CD4-positive, alpha-beta T cell treated with Interleukin-17A for 1 hour (primary cell): ENCODE measurements around the gene DCDC1.

Source experiments
- DNase-seq: peaks from one replicate; pipeline ENCODE4 v3.0.0-alpha.2; 2020

The DCDC1 gene

DNA sequence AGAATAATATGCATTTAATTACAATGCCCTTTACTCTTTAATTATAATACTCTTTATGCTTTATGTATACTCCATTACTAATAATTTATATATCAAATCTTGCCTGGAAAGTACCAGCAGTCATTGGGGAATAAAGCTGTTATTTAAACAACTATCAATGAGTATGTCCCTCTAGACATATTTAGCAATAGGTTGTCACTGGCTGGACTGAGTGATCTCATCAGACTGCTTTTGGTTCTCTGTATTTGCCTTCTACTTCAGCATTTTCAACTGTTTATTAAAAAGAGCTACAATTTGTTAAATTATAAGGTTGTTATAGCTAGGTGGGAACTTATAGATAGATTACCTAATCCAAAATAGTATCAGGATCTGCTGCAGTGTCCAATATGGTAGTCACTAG is 267.2 kb downstream of the DCDC1 start:
- no peak for DNase-seq

DNA sequence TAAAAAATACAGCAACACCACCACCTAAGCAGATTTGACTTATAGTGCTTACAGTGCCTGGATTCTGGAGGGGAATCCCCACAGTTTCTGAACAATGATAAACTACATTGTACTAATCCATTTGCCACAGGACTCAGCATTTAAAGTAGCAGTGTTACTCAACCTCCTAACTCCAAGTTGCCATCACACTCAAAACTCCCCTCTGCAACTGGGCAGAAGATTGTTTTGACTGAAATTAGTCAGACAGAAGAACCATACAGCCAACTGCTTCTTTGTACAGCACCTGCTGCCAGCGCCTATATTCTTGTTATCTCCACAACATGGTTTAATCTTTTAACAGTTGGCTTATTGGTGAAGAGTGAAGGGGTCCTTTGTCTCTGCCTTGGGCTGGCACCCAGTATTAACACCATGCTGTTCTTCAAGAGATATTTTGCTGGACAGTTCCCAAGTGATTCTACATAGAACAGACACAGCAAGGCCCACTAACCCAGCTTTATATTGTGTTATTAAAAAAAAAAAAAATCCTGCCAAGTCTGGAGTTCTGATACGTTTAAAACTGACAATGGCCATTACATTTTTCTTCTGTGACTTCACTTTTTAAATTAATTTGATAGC is 273.2 kb downstream of the DCDC1 start:
- no peak for DNase-seq

DNA sequence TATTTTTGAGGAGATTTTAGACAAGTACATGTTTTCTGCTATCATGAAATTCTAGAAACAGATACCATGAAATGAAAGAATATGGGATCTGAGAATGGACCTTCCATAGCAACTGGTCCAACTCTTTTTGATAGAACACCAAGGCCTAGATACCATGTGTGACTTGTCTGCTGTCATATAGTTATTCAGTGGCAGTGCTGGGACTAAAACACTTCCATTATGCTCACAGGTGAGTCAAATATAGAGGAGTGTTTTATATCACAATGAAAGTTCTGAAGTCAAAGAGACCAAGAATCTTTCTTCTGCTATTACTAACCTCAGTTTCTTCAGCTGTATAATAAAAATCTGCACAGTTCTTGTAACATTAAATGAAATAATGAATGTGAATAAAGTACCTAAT is 276.9 kb downstream of the DCDC1 start:
- no peak for DNase-seq

DNA sequence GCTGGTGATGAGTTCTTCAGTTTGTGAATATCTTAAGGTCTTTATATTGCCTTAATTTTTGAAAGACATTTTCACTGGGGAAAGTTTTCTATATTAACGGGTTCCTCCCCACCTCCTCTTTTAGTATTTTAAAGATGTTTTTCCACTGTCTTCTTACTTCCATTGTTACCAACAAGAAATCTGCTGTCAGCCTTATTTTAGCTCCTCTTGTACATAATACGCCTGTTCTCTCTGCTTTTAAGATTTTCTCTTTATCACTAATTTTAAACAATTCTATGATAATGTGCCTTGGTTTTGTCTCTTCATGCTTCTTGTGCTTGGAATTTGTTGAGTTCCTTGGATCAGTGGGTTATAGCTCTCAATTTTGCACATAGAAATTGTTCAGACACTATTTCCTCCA is 280.4 kb downstream of the DCDC1 start:
- no peak for DNase-seq

DNA sequence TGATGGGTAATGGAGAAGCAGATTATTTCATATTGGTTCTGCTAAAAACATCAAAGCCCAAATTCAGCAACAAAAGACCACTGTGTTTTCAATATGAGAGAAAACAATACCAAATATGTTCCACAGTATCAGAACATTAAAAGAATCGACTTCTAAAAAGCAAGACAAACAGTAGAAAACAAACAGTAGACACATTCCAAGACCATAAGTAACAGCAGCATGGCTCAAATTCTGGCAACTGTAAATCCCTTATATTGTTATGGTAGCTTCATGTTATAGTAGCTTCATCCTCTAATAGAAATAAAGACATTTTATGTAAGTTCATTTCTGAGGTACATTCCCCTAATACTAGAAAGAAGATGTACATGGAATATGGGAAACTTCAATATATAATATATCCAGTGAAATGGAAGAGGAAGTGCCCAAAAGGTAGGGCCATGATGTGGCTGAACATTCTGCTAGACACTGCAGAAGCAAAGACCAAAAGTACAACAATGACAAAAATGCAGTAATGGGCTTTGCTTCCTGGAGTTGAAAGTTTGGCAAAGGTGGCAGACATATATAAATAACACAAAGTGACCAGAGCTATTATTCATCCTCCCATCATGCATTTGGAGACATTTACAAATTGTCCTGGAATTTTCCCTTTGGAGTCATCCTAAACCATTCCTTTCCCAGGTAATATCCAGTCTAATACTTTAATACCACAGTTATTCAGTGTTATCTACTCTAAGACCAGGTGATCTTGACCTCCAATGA is 299.9 kb downstream of the DCDC1 start:
- no peak for DNase-seq

DNA sequence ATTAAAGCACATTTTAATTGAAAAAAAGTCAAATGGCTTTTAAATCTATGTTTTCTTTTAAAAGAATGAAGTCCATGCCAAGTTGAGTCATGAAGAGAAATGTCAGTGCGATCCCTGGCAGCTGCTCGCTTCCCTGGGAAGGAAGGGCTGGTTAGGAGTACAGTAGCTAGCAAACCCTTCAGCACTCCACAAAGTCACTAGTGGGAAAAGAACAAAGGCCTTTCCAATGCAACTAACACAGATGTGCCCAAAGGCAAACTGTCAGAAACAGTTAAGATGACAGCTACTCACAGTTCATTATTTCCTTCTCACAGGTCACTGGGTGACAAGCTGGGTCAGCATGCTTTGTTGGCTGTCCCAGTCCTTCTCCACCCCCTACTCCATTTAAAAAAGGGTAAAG is 308.7 kb downstream of the DCDC1 start:
- no peak for DNase-seq

DNA sequence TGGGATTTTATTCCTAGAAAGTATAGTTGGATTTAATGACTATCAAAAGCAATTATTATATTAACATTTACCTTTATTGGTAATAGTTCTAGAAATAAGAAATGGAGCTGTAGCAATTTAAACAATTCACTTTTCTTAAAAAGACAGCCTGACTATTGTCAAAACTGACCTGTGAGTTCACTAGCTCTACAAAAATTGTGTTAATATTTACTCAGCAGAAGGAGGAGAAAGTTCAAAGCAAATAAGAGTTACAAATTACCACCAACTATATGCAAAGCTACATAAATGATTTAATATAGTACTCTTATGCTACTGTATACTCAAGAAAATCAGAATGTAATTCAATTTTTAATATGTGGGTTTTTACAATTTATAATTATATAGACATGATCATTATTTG is 310.0 kb downstream of the DCDC1 start:
- DNase-seq = no peak

DNA sequence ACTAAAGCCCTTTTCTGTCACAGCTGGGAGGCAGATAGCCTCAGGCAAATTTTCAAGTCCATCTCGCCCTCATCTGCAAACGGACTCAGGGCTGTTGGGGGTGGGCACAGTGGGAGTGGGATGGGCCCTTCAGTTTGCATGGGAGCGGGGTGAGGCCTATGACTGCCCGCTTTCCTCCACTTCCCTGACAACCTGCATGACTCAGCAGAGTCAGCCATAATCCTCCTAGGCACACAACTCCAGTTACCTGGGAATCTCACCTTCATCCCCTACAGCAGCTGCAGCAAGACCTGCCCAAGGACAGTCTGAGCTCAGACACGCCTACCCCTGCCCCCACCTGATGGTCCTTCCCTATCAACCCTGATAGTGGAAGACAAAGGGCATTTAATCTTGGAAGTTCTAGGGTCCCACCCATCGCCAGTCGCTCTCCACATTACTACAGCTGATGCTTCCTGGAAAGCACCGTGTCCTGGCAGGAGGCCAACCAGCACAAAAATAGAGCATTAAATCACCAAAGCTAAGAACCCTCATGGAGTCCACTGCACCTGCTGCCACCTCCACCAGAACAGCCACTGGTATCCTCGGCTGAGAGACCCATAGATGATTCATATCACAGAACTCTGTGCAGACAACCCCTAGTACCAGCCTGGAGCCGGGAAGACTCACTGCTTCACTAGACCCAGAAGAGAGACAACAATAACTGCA is 319.3 kb downstream of the DCDC1 start:
- DNase-seq = no peak

DNA sequence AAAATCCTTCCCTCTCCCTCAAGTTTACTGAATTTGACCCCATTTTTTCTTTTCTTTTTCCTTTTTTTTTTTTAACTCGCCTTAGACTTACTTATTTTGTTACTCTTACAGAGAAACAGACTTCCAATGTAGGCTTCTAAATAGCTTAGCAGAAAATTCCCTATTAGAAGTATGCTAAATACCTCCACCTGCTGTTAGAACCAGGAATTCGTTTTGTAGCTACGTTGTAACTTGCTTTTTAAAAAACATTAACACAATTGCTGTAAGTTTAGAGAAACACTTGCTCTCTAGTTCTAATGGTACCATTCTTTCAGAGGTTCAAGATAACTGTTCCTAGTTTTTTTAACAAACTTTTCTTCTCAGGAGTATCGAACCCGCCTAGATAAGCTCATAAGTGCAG is 324.2 kb downstream of the DCDC1 start:
- no peak for DNase-seq

DNA sequence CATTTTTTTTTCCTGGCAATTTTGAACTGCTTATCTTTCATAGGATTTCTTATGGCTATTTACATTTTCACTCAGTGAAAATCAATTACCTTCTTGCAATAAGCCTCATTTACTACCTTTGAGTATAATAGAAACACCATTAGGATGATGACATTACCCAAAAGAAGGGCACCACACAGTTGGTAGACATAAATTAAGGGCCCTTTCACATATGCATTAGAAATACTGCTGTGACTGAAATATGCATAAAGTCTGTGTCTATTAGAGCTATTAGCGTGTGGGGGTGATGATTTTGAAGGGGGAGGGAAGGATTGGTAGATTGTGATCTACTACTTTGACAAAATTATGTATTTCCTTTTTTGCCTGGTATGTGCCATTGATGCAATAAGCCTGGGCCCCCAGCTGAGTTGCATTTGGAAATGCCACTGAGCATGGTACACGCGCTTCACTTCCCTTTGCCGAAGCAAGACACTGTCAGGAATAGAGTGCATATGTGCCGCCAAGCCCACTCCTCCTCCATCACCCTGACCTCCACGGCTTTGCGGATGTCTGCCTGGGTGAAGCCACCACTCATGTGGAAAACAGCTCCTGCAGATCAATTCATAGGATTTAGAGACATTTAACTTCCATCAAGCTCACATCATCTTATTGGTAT is 339.3 kb downstream of the DCDC1 start:
- DNase-seq = no peak

DNA sequence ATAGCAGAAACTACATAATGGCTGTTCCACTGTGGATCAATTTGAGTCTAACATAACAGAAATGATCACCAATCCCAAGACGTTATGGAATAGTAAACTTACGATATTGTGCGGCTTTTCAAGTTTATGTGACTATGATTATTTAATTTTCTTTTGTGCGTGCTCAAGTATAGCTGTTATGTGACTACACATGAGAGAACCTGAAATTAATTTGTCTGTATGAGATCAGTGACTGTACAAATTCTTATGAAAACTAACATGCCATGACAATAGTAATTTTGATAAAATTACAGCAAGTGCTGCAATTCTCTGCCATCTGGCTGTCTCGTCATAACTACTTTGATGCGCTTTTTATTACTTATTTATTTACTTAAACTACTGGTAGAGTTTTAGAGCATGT is 343.2 kb downstream of the DCDC1 start:
- no peak for DNase-seq

DNA sequence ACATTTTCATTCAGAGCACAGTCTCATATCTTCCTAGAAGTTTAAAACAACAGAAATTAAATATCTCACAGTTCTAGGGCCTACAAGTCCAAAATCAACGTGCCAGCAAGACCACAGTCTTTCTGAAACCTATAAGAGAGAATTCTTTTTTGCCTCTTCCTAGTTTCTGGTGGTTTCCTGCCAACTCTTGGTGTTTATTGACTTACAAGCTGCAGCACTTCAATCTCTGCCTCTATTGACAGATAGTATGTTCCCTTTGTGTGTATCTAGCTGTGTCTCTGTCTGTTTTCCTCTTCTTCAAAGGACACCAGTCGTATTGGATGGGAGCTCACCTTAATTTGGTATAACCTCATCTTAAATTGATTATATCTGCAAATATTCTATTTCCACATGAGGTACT is 347.5 kb downstream of the DCDC1 start:
- DNase-seq = no peak

DNA sequence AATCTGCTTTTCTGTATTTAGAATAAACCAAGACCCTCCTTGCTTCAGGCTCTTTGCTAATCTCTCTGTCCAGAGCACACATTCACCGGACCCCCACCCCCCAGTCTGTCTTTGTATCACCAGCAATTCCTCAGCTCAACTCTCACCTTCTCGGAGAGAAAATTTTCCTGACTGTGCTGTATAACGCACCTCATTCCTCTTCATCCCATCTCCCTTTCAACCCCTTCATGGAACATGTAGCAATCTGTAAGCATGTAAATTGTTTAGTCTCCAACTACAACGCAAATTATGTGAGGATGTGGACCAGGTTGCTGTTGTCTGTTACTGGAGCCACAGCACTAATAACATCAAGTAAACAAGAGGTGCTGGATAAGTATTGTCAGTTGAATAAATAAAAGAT is 349.8 kb downstream of the DCDC1 start:
- no peak for DNase-seq

DNA sequence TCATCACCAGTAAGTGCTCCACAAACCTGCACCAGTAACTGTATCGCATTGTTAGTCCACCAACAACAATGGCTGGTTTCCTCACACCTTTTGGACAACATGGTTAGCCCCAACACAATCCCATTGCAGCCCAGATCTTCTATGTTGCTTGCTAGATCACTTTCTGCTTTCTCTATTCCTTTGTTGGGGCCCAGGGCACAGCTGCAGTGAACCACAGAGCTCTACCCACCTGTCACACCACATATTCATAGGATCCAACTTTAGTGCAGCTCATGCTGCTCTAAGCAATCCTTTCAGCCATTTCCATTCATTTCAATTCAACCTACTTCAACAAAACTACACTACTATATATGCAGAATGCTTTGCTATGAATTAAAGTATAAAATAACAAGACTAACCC is 364.3 kb downstream of the DCDC1 start:
- no peak for DNase-seq

DNA sequence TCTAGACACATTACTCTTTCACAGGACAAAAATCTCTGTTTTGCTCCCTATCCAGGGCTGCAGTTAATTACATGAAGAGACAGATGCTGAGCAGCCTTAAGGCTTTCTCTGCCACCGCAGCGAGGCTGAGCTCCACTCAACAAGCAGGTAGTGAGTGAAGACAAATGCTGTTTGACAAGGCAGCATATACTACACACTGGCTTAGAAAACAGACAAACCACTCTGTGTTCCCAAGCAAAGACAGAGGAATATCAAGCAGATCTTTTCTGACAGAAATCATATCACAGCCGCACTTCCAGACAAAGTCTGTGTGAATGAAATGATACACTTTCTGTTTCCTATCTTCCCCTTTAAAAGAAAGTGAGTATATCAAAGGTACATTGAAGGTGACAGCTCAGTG is 368.1 kb downstream of the DCDC1 start:
- no peak for DNase-seq

DNA sequence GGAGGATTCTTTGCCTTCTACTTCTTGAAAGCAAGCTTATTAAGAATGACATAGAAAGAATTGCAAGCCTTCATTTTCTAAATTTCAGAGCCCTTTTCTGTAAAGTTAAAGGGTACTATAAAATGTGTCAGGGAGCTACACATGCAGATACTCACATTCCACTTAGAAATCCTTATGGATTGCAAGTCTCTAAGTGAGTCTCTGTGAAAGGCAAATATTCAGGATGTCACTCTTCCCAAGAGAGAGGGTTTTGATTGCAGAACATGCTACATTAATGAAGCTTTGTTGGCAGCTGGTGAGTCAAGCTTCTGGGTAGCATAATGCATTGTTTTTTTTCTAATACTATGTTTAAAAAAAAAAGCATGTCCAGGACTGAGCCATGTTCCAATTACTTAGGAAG is 369.2 kb downstream of the DCDC1 start:
- no peak for DNase-seq

DNA sequence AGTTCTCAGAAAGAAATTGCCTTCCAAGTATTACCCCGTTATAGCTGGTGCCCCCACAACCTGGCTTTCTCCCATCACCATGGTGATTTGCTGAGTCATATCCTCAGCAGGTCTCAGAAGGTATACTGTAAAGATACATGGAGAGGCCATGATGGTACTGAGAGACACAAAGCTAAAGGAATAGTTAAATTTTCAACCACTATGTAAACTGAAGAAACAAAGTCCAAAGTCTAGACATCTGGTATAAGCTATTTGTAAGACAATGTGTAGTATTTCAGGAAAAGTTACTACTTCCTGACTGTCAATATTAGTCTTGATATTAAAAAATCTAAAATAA is 377.1 kb downstream of the DCDC1 start:
- DNase-seq = no peak

DNA sequence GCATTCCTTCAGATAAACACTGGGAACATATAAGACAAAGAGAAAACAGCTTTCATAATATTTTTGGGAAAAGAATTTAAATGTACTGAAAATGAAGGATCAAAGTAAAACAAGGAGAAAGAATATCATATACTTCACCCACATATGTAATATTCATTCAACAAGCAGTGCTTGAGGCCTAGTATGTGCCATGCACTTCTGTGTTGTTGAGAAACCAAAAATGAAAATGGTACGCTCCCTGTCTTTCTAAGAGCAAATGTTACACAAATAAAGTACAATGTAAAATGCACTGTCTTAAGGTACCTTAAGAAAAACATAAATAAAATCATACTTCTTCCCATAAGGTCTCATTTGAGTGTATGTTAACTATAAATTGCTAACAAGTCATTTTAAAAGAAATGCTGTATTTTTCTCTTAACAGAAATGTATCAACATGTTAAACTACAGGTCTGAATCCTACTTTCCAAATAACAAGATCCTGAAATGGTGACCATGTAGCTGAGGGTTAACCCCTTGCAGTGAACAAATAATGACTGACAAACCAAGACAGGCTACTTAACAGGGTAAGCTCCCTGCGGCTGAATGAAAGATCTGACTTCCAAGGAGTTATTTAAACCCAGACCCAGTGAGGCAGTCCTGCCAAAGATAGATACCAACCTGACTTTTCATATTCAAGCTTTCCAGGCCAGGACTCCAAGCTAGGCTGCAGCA is 377.6 kb downstream of the DCDC1 start:
- DNase-seq = no peak

DNA sequence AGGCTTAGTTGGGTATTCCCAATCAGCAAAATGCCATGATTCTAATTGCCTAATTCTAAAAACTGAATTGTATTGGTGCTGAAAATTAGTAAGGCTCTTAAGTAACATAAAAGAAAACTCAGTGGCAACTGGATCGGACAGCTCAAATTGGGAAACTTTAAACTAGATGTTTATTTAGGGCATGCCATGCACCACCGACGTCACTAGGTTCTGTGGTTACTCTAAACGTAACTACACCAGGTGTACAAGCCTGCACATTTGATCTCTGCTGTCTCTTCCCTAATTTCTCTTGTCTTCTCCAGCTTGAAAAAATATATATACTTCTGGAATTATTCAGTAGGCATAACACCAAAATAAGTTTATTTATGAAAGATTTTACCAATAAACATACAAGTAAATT is 378.2 kb downstream of the DCDC1 start:
- no peak for DNase-seq

DNA sequence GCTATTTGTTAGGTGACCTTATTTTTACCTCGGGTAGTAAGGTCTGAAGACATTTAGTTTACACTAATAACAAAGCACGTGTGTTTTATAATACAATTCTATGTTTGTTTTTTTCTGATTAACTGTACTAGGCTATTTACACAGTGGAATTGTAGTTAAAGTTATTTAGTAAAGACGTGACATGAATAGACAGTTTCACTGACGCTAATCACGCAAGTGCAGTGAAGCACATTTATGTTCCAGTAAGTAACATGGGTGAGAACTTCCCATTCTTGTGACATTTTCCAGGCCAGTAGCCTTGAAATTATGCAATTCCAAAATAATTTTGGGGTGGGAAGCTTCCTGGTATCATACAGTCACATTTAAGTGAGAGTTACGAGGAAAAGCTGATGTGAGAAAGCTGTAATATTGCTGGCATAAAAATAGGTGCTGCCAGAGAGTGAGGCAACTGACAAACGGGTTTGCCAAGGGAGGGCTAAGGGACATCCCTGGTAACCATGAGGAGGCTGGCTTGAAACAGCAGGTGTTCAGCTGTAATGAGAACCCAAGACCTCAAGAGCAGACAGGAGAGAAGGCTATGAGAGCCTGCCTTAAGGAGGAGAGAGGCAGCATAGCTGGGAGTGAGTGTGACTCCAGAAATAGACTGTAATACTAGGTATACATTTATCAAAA is 378.8 kb downstream of the DCDC1 start:
- DNase-seq = no peak

DNA sequence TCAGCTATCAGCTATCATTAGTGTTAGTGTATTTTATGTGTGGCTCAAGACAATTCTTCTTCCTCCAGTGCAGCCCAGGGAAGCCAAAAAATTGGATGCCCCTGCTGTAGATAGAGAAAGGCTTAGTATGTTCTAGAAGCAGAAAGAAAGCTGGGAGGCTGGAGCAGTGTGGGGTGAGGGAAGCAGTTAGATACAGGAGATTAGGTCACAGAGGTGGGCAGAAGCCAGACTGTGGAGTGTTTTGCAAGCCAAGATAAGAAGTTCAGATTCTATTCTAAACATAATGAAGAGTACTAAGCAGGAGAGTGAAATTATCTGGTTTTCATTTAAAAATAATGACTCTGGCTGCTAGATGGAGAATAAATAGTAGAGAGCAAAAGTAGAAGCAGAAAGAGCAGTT is 381.7 kb downstream of the DCDC1 start:
- no peak for DNase-seq

DNA sequence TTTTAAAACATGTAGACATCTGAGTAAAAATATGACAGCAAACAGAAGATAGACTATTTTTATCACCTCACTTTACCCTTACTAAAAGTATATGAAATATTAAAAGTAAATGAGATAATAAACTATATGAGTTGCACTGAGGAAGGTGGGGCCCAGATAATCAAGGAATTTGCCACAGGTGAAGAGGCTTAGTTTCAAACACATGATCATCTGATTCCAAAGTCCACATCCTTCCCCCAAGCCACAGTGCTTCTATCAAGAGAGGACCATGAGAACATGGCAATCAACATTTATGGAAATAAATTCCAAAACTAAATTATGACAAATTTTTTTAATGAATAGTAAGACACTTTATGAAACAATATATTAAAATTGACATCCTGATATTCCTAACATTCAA is 384.0 kb downstream of the DCDC1 start:
- no peak for DNase-seq

DNA sequence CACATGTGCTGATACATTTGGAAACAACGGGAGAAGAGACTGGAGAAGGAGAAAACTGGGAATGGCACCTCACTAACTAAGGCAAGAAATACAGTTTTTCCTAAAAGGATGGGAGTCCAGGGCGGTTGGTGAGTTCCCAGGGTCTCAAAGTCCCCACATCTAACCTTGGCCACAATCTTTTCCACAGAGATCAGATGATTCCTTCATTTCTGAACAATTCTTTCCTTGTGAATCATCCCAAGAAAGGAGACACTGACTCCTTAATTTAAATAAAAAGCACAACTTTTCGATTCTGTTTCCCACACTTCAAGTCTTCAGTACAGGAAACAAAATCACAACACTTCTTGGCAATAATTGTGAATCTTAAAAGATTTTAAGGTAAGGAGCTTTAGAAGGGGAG is 384.7 kb downstream of the DCDC1 start:
- no peak for DNase-seq
